Suprapubic skin (tissue), 4 donors: ENCODE data around the gene CHKB. TPM values are rescaled to one million over a fixed set of nuclear protein-coding genes. Genes with fewer than 3 reads are reported as not detected.
"Not testable (repeated sequence)": the region's sequence is repeated elsewhere in the genome, so short reads cannot be mapped to it uniquely, and the experiment has no call there.

ENCODE experiments used
- DNase-seq, 2 donors: peaks; one replicate each; pipeline ENCODE4 v3.0.0-alpha.2; 2019; ENCODE audit warnings: low spot score in 2 of 2
- H3K27ac ChIP-seq: fragments of 200-600 bp; sonication (generic); one replicate; pipeline ENCODE4 v1.5.1; 2019
- H3K27me3 ChIP-seq: fragments of 200-600 bp; sonication (generic); one replicate; pipeline ENCODE4 v1.5.1; 2019
- H3K36me3 ChIP-seq: fragments of 200-600 bp; sonication (generic); one replicate; pipeline ENCODE4 v1.5.1; 2019
- H3K4me1 ChIP-seq: fragments of 200-600 bp; sonication (generic); one replicate; pipeline ENCODE4 v1.5.1; 2019
- H3K4me3 ChIP-seq: fragments of 200-600 bp; sonication (generic); one replicate; pipeline ENCODE4 v1.5.1; 2019; ENCODE audit warnings: mild to moderate bottlenecking
- H3K9me3 ChIP-seq: fragments of 200-600 bp; sonication (generic); one replicate; pipeline ENCODE4 v1.5.1; 2019
- EP300 ChIP-seq: sonication (generic); formaldehyde crosslinking; IDR thresholded peaks from one replicate; pipeline ENCODE4 v1.6.1; 2017; ENCODE audit warnings: antibody characterized with exemption
- POLR2A ChIP-seq, 2 donors: fragments of 450-650 bp; IDR thresholded peaks; one replicate each; pipeline ENCODE4 v1.6.1; 2017; ENCODE audit warnings: antibody characterized with exemption in 2 of 2, mild to moderate bottlenecking in 2 of 2, moderate library complexity in 2 of 2
- POLR2AphosphoS5 ChIP-seq, 3 donors: sonication (generic); formaldehyde crosslinking; IDR thresholded peaks; one replicate each; pipeline ENCODE4 v1.6.1; 2017; ENCODE audit warnings: antibody characterized with exemption in 3 of 3
- WGBS: methylation state at CpG from one replicate; pipeline ENCODE4 v1.1.5; 2018; 5-methylcytosine and 5-hydroxymethylcytosine counted together
- total RNA-seq, 4 donors: library from RNA; depleted of rRNA; stranded (reverse); fragments of >200 nt; gene quantifications; one replicate each; pipeline ENCODE4 v1.1.0, GENCODE V29; 2016
- TF ChIP-seq, protein P1 (sequence below), 2 donors: fragments of 200-600 bp in 1 of 2; fragments of 450-650 bp in 1 of 2; sonication (generic) in 1 of 2; IDR thresholded peaks; one replicate each; pipeline ENCODE4 v1.5.1; 2016 to 2019; ENCODE audit warnings: antibody characterized with exemption in 2 of 2, mild to moderate bottlenecking in 1 of 2, moderate library complexity in 1 of 2

Gene CHKB
- total RNA-seq, 4 donors from 2014 or later, result 43.0 to 86.5 (median 73.0) TPM

DNA sequence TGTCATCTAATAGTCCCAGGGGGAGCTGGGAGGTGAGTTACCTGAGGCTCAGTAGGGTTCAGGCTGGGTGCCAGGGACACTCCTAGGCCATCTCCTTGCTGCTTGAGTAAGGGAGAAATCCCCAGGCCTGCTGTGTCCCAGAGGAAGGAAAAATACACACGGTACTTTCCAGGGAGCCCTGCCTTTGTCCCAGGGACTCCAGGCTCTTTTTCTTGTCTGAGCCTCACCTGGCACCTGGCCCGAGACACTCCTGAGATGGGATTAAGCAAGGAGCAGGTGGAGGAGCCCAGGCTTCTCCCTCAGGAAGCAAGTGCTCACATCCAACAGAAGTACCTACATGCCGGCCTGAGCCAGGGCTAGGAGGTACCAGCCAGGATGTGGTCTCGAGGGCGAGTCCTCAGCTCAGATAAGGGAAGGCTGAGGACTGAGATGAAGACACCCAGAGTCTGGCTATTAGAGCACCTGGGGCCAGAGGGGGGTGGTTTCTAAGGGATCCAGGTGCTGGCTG is 37.8 kb downstream of the CHKB start:
- 37% methylated on average over 4 of the region's 5 CpGs for WGBS
- Histone ChIP-seq H3K27me3 (peaks cover 34% of the 10 kb centered on the region), H3K4me1 (peaks cover 66% of the 10 kb centered on the region), H3K9me3 (no peaks in the 10 kb centered on the region), H3K27ac (peak overlapping the region; percentile 72), H3K4me3 (peak overlapping the region; percentile 43), H3K36me3 (no peaks in the 10 kb centered on the region)
- DNase-seq, result peak in 1 of 2 donors; percentile 82
- no peak for TF ChIP-seq POLR2AphosphoS5 (IDR thresholded peaks at IDR 0.05)
- no peak for TF ChIP-seq EP300
- TF ChIP-seq POLR2A (IDR thresholded peaks at IDR 0.05), result no peak

DNA sequence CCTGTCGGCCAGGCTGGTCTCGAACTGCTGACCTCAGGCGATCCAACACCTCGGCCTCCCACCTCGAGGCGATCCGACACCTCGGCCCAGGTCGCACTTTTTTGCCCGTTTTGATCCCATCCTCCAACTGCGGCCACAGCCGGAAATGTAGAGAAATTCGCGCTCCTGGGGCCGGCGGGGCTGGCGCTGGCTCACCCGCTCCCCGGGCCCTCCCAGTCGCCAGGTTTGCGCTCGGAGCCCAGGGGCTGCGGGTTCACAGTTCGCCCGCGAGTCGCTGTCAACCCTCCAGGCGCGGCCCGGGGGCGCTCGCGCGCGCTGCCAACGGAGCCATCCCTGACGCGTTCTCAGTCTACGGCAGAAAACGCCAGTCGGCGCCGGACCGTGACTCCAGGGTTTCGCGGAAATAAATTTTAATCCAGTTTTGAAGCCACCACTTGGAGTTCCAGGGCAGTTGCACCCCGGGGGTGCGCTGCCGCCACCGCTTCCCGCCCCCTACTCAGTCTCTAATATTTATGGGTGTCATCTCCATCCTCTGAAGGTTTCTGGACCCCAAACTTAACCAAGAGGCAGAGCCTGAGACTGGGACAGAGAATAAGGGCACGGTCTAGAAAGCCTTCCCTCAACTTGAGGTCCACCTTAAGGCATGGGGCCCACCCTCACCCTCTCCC is 38.4 kb downstream of the CHKB start:
- 5% methylated on average over 18 of the region's 52 CpGs for WGBS
- Histone ChIP-seq H3K27me3 (peaks cover 30% of the 10 kb centered on the region), H3K4me1 (peaks cover 72% of the 10 kb centered on the region), H3K27ac (peak overlapping the region; percentile 72), H3K9me3 (no peaks in the 10 kb centered on the region), H3K36me3 (no peaks in the 10 kb centered on the region), H3K4me3 (peak overlapping the region; percentile 43)
- no peak for TF ChIP-seq EP300
- TF ChIP-seq, protein P1, sequence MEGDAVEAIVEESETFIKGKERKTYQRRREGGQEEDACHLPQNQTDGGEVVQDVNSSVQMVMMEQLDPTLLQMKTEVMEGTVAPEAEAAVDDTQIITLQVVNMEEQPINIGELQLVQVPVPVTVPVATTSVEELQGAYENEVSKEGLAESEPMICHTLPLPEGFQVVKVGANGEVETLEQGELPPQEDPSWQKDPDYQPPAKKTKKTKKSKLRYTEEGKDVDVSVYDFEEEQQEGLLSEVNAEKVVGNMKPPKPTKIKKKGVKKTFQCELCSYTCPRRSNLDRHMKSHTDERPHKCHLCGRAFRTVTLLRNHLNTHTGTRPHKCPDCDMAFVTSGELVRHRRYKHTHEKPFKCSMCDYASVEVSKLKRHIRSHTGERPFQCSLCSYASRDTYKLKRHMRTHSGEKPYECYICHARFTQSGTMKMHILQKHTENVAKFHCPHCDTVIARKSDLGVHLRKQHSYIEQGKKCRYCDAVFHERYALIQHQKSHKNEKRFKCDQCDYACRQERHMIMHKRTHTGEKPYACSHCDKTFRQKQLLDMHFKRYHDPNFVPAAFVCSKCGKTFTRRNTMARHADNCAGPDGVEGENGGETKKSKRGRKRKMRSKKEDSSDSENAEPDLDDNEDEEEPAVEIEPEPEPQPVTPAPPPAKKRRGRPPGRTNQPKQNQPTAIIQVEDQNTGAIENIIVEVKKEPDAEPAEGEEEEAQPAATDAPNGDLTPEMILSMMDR (IDR thresholded peaks at IDR 0.05), result peak in 1 of 2 donors; percentile 45
- DNase-seq, result peak; percentile 87 to 88

DNA sequence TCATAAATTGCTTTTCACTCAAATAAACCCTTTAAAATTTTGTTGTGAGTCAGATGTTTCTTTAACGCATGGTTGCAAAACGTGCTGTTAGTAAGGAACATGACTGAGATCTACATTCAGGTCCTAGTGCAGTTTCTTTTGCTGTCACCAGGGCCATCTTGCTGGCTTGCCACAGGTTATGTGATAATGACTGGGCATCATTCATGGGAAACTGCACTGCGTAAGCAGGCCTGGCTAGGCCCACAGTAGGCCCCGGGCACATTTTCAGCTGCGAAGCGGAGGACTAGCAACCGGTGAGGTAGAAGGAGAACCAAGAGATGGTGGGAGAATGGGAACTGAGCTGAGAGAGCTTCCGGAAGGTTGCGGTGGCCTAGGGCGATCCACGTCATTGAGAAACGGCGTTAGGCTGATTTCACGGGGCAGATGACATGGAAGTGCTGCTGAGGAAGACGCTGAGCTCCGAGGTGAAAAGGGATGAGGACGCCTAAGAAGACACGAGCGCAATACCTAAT is 40.2 kb downstream of the CHKB start:
- TF ChIP-seq EP300 (no peak), POLR2A (IDR thresholded peaks at IDR 0.05) (no peak), POLR2AphosphoS5 (IDR thresholded peaks at IDR 0.05) (no peak)
- TF ChIP-seq, protein P1 (IDR thresholded peaks at IDR 0.05), result no peak
- H3K9me3 ChIP-seq, result no peaks in the 10 kb centered on the region
- peaks cover 15% of the 10 kb centered on the region for H3K27me3 ChIP-seq
- peak overlapping the region; percentile 96 for H3K27ac ChIP-seq
- peaks cover 77% of the 10 kb centered on the region for H3K4me1 ChIP-seq
- H3K36me3 ChIP-seq, result no peaks in the 10 kb centered on the region
- DNase-seq, result no peak
- 85% methylated on average over 19 of the region's 19 CpGs for WGBS
- no peak overlapping the region for H3K4me3 ChIP-seq

DNA sequence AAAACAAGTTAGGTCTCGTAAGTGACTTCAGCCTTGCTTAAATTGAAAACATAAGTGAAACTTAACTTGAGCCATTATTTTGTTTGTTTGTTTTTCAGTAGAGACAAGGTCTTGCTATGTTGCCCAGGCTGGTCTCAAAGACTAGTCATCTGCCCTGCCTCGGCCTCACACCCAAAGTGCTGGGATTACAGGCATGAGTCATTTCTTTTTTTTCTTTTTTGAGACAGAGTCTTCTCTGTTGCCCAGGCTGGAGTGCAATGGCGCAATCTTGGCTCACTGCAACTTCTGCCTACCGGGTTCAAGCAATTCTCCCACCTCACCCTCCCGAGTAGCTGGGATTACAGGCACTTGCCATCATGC is 41.0 kb downstream of the CHKB start:
- not testable (repeated sequence) for H3K27me3 ChIP-seq, H3K4me3 ChIP-seq, H3K9me3 ChIP-seq, DNase-seq, H3K36me3 ChIP-seq
- 29% methylated on average over 5 of the region's 5 CpGs for WGBS
- Histone ChIP-seq H3K4me1 (peaks cover 71% of the 10 kb centered on the region), H3K27ac (peak overlapping the region; percentile 96)

DNA sequence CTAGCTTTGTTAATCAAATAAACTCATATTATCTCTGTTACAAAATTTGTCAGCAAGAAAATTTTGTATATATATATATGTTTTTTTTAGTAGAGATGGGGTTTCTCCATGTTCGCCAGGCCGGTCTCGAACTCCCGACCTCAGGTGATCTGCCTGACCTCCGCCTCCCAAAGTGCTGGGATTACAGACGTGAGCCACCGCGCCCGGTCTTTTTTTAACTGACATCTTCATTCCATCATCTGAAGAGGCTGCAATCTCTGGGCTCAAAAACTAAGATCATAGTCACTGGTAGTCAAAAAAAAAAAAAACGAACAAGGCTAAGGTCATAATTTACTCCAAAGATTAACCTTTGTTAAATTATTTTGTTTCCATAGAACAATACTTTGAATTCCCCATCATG is 42.3 kb downstream of the CHKB start:
- Histone ChIP-seq H3K4me3 (no peak overlapping the region), H3K27me3 (no peaks in the 10 kb centered on the region), H3K4me1 (peaks cover 62% of the 10 kb centered on the region), H3K9me3 (no peaks in the 10 kb centered on the region), H3K27ac (peak overlapping the region; percentile 96), H3K36me3 (no peaks in the 10 kb centered on the region)
- TF ChIP-seq POLR2A (IDR thresholded peaks at IDR 0.05) (no peak), POLR2AphosphoS5 (IDR thresholded peaks at IDR 0.05) (no peak), EP300 (no peak)
- TF ChIP-seq, protein P1 (IDR thresholded peaks at IDR 0.05), result no peak
- 82% methylated on average over 10 of the region's 10 CpGs for WGBS
- no peak for DNase-seq

DNA sequence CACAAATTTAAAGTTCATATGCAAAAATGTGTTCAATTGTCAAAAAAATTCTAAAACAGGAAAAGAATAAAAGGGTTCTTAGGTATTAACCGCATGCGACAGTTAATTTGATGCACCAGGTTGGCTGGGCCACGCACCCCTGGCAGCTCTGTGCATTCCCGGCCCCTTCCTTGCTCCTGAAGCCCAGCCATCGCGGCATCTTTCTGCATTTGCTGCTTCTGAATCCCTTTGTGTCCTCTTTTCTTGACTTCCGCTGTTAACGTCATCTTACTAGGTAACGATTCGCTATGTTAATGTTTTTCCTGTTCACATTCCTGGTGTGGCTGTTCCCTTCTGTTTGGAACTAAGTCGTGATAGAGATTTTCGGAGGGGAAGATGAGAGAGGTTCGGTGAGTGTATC is 44.9 kb downstream of the CHKB start:
- H3K27me3 ChIP-seq, result no peaks in the 10 kb centered on the region
- H3K9me3 ChIP-seq, result no peaks in the 10 kb centered on the region
- 90% methylated on average over 13 of the region's 13 CpGs for WGBS
- H3K27ac ChIP-seq, result peak overlapping the region; percentile 96
- H3K36me3 ChIP-seq, result no peaks in the 10 kb centered on the region
- TF ChIP-seq EP300, result no peak
- TF ChIP-seq POLR2A (IDR thresholded peaks at IDR 0.05), result no peak
- TF ChIP-seq POLR2AphosphoS5 (IDR thresholded peaks at IDR 0.05), result no peak
- H3K4me3 ChIP-seq, result no peak overlapping the region
- H3K4me1 ChIP-seq, result peaks cover 60% of the 10 kb centered on the region
- no peak for DNase-seq
